Heart right ventricle (tissue), 16 donors: ENCODE data around the gene HSF2. TPM values are rescaled to one million over a fixed set of nuclear protein-coding genes. Genes with fewer than 3 reads are reported as not detected.

Experiments used
- ATAC-seq, 8 donors: fragments of 200-7000 bp; cut with Tn5 transposase; one replicate each; pipeline ENCODE4 v1.9.1; 2020; ENCODE audit warnings: mild to moderate bottlenecking in 8 of 8, moderate library complexity in 8 of 8, moderate number of reproducible peaks in 1 of 8
- DNase-seq, 2 donors: peaks; one replicate each; pipeline ENCODE4 v3.0.0-alpha.2; 2020
- H3K27ac ChIP-seq, 10 donors: fragments of 200-600 bp; sonication (generic) in 2 of 10; one replicate each; pipeline versions ENCODE4 v1.5.0 to v1.8.0; 2020 to 2022; ENCODE audit warnings: mild to moderate bottlenecking in 3 of 10
- H3K27me3 ChIP-seq, 7 donors: fragments of 200-600 bp; one replicate each; pipeline ENCODE4 v1.8.0; 2021 to 2022; ENCODE audit warnings: mild to moderate bottlenecking in 2 of 7
- H3K36me3 ChIP-seq, 9 donors: fragments of 200-600 bp; sonication (generic) in 1 of 9; one replicate each; pipeline versions ENCODE4 v1.5.0 to v1.8.0; 2020 to 2022; ENCODE audit warnings: mild to moderate bottlenecking in 2 of 9
- H3K4me1 ChIP-seq, 9 donors: fragments of 200-600 bp; sonication (generic) in 1 of 9; one replicate each; pipeline versions ENCODE4 v1.5.0 to v1.8.0; 2020 to 2022; ENCODE audit warnings: mild to moderate bottlenecking in 4 of 9
- H3K4me3 ChIP-seq, 10 donors: fragments of 200-600 bp; sonication (generic) in 2 of 10; one replicate each; pipeline versions ENCODE4 v1.5.0 to v1.8.0; 2020 to 2022; ENCODE audit warnings: mild to moderate bottlenecking in 7 of 10, moderate library complexity in 2 of 10
- H3K9me3 ChIP-seq, 11 donors: fragments of 200-600 bp in 10 of 11; sonication (generic) in 2 of 11; one replicate each; pipeline versions ENCODE4 v1.5.0 to v1.8.0; 2013 to 2022; ENCODE audit warnings: mild to moderate bottlenecking in 2 of 11, control low read depth in 1 of 11, moderate library complexity in 1 of 11
- WGBS, 2 donors: extraction: QIAGEN DNeasy Blood & Tissue Kit; methylation state at CpG; one replicate each; pipeline ENCODE4 v1.1.7; 2013; ENCODE audit warnings: inconsistent platforms in 1 of 2; 5-methylcytosine and 5-hydroxymethylcytosine counted together
- intact Hi-C, 10 donors: fragments of 100-400 bp; cut with DNase I; formaldehyde crosslinking; loops; one replicate each; pipeline versions ENCODE4 v1.11.1 to v1.14.2; 2022
- polyA plus RNA-seq, 2 donors: library from polyadenylated mRNA; stranded (reverse); fragments of 200-250 nt; gene quantifications; one replicate each; pipeline ENCODE4 v1.2.3, GENCODE V29; 2013
- total RNA-seq, 10 donors: library from RNA; stranded (reverse); fragmentation: NEBNext Ultra II Directional in 3 of 10; extraction: Animal tissue kit (Norgen Biotek cat#: 25700) in 3 of 10; gene quantifications; one replicate each; pipeline versions ENCODE4 v1.2.1 to v1.2.4, GENCODE V29; 2021 to 2023
- TF ChIP-seq, protein P1 (sequence below), 9 donors: fragments of 200-600 bp; sonication (generic) in 2 of 9; IDR thresholded peaks; one replicate each; pipeline versions ENCODE4 v1.5.0 to v1.8.0; 2021 to 2022; ENCODE audit warnings: antibody characterized with exemption in 9 of 9, mild to moderate bottlenecking in 5 of 9, moderate library complexity in 1 of 9
- donor health status: Arrhythmogenic right ventricular cardiomyopathy.
- donor health status: ischemic (EF 13 %, LVEDD 7.1; RV severe dilation, severe dysfunction).
- donor health status: healthy with polysubstance abuse.
- donor health status: DM: no; HTN: yes; CAD: no.
- donor health status: DM: no; HTN: no; CAD: no.
- donor health status: ischemic (EF 25% LVEDD 6.9; RV normal size, moderate dysfunction).
- donor health status: ischemic (EF 25% LVEDD 5.7; RV mildly dilated, moderate dysfunction).
- donor health status: healthy.
- donor health status: DM: yes; HTN: yes; CAD: no.
- donor health status: Ischemic cardiomyopathy.
- donor health status: ischemic (EF 35%, LVEDD 5.7; RV mildly dilated, moderate dysfunction).
- donor health status: nonischemic (EF 11% LVEDD 7.7; RV severe dilation, severe dysfunction).
- donor health status: DM: yes; HTN: yes; CAD: no.
- donor health status: PGD.
- donor health status: ischemic (EF 29% LVEDD 5.4; RV normal size, mild dysfunction).
- donor health status: nonischemic (EF 23%, LVEDD 6.1; RV moderate dilation, normal function).

The HSF2 gene
- total and polyA plus RNA-seq, 12 donors: 13.8 to 28.7 (median 23.1) TPM

DNA sequence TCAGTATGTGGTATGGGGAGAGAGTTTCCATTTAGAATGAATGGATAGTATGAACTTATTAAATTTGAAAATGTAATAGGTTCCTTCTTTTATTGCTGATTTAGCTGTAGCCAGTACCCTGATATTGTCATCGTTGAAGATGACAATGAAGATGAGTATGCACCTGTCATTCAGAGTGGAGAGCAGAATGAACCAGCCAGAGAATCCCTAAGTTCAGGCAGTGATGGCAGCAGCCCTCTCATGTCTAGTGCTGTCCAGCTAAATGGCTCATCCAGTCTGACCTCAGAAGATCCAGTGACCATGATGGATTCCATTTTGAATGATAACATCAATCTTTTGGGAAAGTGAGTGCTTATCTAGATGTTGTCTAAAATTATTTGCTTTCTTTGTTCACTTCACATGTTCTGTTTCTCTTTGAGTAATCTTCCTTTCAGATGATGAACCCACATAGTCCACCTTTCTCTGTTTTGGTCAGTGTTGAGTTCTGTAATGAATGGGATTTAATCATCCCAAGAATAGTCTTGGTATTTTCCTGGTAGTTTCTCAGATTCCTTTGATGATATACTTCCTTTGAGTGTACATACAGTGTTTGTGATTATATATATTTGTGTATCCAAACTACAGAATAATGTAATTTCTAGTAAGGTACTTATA, 23.3 kb downstream of the HSF2 start:
- no peaks in the 10 kb centered on the region for H3K27me3 ChIP-seq

DNA sequence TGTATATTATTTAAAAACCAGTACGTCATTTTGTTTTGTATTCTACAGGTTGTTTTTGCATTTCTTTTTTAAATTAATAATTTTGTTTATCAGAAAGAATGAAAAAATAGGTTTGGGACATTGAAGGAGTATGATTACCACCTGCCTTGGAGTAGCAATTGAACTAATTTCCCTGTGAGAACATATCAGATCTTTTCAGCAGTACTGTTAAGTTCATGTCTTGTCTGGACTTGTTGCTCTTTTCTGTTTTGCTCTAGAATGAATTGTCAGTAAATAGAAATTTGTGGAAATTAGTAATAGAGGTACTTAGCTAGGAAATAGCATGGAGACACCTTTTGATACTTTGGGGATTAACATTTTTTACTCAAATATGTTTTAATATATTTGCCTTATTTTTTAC, 24.3 kb downstream of the HSF2 start:
- no peaks in the 10 kb centered on the region for H3K27me3 ChIP-seq
- no peak overlapping the region for H3K27ac ChIP-seq
- H3K9me3 ChIP-seq: no peaks in the 10 kb centered on the region
- ATAC-seq (no peak), DNase-seq (no peak)
- no peaks in the 10 kb centered on the region for H3K4me1 ChIP-seq
- WGBS, 2 donors: 89 to 95% methylated on average over 1 of the region's 1 CpG
- peaks cover 0 to 100% (median 33%) of the 10 kb centered on the region in 9 donors for H3K36me3 ChIP-seq
- TF ChIP-seq, protein P1, sequence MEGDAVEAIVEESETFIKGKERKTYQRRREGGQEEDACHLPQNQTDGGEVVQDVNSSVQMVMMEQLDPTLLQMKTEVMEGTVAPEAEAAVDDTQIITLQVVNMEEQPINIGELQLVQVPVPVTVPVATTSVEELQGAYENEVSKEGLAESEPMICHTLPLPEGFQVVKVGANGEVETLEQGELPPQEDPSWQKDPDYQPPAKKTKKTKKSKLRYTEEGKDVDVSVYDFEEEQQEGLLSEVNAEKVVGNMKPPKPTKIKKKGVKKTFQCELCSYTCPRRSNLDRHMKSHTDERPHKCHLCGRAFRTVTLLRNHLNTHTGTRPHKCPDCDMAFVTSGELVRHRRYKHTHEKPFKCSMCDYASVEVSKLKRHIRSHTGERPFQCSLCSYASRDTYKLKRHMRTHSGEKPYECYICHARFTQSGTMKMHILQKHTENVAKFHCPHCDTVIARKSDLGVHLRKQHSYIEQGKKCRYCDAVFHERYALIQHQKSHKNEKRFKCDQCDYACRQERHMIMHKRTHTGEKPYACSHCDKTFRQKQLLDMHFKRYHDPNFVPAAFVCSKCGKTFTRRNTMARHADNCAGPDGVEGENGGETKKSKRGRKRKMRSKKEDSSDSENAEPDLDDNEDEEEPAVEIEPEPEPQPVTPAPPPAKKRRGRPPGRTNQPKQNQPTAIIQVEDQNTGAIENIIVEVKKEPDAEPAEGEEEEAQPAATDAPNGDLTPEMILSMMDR (IDR thresholded peaks at IDR 0.05): no peak
- no peak overlapping the region for H3K4me3 ChIP-seq
- intact Hi-C loops: loop anchor here in 1 of 10 donors (5.0 kb wide), 1 partner anchor 34 kb away; no protein-coding TSS in a partner anchor

More for the DNA sequence above, 23.3 kb downstream of the HSF2 start:
- ATAC-seq (no peak), DNase-seq (no peak)
- H3K36me3 ChIP-seq: peaks cover 0 to 100% (median 33%) of the 10 kb centered on the region in 9 donors
- H3K27ac ChIP-seq: no peak overlapping the region
- no peaks in the 10 kb centered on the region for H3K9me3 ChIP-seq
- H3K4me3 ChIP-seq: no peak overlapping the region
- H3K4me1 ChIP-seq: peaks cover 0 to 1% (median 0%) of the 10 kb centered on the region in 9 donors
- intact Hi-C loops: loop anchor here in 1 of 10 donors (5.0 kb wide), 1 partner anchor 35 kb away; no protein-coding TSS in a partner anchor
- TF ChIP-seq, protein P1 (IDR thresholded peaks at IDR 0.05): no peak
- WGBS, 2 donors: 94 to 97% methylated on average over 1 of the region's 1 CpG

DNA sequence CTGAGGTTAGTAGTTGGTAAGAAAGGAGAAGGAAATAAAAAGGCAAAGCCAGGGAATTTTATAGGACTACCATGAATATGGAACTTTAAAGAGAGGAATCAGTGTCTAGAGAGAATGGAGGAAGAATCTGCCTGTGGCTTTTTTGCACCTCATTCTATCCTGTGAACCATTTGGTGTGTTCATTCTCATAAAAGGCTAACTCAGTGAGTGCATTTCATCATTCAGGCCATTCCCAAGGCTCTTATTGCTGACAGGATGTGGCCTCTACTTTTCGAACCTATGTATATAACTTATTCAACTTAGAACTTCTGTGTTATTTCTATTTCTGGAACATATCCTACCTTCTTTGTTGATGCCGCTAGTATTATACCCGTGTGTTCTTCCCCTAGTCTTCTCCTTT, 27.1 kb downstream of the HSF2 start:
- Histone ChIP-seq H3K9me3 (no peaks in the 10 kb centered on the region), H3K27me3 (no peaks in the 10 kb centered on the region), H3K4me1 (no peaks in the 10 kb centered on the region), H3K27ac (no peak overlapping the region), H3K4me3 (no peak overlapping the region), H3K36me3 (peaks cover 0 to 99% (median 28%) of the 10 kb centered on the region in 9 donors)
- intact Hi-C loops: no loop called here
- ATAC-seq (no peak), DNase-seq (no peak)
- 91 to 96% methylated on average over 3 of the region's 3 CpGs for WGBS, 2 donors
- TF ChIP-seq, protein P1 (IDR thresholded peaks at IDR 0.05): no peak

DNA sequence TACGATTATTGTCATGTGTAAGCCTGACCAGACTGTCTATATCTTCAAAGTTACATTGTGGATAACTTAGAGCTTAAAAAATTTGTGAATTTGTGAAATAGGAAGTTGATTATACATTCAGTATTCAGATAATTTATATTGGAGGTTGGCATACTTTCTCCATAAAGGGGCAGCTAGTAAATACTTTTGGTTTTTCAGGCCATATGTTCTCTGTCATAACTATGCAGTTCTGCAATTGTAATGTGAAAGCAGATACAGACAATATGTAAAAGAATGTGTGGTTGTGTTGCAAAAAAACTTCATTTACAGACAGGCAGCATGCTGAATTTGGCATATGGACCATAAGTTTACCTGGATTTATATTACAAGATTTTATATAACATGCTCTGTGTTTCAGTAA, 29.3 kb downstream of the HSF2 start:
- no peak for DNase-seq
- Histone ChIP-seq H3K27ac (no peak overlapping the region), H3K9me3 (no peaks in the 10 kb centered on the region), H3K36me3 (peaks cover 0 to 99% (median 27%) of the 10 kb centered on the region in 9 donors), H3K4me1 (no peaks in the 10 kb centered on the region), H3K4me3 (no peak overlapping the region), H3K27me3 (no peaks in the 10 kb centered on the region)
- WGBS, 2 donors: 87 to 90% methylated on average over 1 of the region's 1 CpG
- intact Hi-C loops: no loop called here
- TF ChIP-seq, protein P1 (IDR thresholded peaks at IDR 0.05): no peak
- no peak for ATAC-seq
